ENCODE results near the gene PHF21A. TPM values are rescaled to one million over a fixed set of nuclear protein-coding genes. Genes with fewer than 3 reads are reported as not detected.
A peak's percentile ranks its signal among the peaks of the same experiment; 100 is the strongest.

Gene PHF21A
- total and polyA plus RNA-seq, 2 of the 13 experiments (the other 11 are each of a cell fraction or from before 2014, with no cell fraction given): 4.1 to 34.6 TPM

DNA sequence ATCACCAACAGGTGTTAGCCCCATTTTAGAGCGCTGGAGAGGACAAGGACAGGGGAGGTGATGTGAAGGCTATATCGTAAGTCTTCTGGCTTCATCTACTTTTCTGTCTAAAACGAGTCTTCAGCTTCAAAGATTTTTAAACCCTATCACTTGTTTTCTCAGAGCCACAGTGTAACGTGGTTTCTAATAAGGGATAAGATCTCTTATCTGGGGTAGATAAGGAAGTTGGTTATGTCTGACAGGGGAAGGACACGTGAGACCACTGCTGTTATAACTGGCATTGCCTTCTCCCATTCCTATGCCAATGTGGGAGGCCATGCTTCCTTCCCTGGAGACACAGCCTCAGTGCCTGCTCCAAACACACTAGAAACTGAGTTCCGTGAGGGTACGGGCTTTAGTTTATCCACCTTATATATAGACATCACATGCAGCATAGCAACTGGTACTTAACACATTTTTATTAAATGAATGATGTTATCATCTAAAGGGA lies 159.5 kb downstream of the PHF21A start (continued):
- TF ChIP-seq, protein P1, sequence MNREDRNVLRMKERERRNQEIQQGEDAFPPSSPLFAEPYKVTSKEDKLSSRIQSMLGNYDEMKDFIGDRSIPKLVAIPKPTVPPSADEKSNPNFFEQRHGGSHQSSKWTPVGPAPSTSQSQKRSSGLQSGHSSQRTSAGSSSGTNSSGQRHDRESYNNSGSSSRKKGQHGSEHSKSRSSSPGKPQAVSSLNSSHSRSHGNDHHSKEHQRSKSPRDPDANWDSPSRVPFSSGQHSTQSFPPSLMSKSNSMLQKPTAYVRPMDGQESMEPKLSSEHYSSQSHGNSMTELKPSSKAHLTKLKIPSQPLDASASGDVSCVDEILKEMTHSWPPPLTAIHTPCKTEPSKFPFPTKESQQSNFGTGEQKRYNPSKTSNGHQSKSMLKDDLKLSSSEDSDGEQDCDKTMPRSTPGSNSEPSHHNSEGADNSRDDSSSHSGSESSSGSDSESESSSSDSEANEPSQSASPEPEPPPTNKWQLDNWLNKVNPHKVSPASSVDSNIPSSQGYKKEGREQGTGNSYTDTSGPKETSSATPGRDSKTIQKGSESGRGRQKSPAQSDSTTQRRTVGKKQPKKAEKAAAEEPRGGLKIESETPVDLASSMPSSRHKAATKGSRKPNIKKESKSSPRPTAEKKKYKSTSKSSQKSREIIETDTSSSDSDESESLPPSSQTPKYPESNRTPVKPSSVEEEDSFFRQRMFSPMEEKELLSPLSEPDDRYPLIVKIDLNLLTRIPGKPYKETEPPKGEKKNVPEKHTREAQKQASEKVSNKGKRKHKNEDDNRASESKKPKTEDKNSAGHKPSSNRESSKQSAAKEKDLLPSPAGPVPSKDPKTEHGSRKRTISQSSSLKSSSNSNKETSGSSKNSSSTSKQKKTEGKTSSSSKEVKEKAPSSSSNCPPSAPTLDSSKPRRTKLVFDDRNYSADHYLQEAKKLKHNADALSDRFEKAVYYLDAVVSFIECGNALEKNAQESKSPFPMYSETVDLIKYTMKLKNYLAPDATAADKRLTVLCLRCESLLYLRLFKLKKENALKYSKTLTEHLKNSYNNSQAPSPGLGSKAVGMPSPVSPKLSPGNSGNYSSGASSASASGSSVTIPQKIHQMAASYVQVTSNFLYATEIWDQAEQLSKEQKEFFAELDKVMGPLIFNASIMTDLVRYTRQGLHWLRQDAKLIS (CRISPR knock-in tag; IDR thresholded peaks at IDR 0.05): no peak
- no peak for TF ChIP-seq DNMT1 (CRISPR knock-in tag; IDR thresholded peaks at IDR 0.05)
- no peak for TF ChIP-seq ZBTB7A (CRISPR knock-in tag; IDR thresholded peaks at IDR 0.05)
- TF ChIP-seq RARA (CRISPR knock-in tag; IDR thresholded peaks at IDR 0.05): no peak
- no peak for TF ChIP-seq NR3C1 (CRISPR knock-in tag; IDR thresholded peaks at IDR 0.05)
- no peak for TF ChIP-seq MED1 (CRISPR knock-in tag; IDR thresholded peaks at IDR 0.05)
- TF ChIP-seq ZNF121 (CRISPR knock-in tag; IDR thresholded peaks at IDR 0.05): no peak

DNA sequence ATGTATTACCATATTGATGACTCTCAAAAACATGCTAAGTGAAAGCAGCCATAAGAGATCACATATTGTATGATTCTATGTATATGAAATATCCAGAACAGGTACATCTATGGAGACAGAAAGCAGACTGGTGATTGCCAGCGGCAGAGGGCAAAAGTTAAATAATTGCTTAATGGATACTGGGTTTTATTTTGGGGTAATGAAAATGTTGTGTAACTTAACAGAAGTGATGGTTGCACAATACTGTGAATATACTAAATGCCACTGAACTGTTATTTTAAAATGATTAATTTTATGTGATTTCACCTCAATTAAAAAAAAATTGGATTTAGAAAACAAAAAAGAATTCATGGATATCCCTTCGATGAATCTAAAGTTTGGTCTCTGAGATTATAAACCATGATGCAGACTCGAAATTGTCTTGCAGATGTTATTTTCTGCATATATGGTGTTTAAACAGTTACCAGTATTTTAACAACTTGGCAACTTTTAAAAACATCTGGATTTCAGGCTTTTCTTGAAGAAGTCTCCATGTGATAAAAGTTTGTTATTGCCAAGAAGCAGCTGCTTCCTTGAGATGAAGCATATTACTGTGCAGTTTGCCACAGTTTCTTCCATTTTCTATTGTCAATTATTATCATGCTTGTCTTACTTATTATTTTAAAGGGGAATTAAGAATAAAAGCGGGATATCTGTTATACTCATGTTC lies 160.7 kb downstream of the PHF21A start:
- WGBS (ENCODE audit: low lambda C conversion rate): 92% methylated on average over 4 of the region's 4 CpGs
- POLR2A ChIA-PET: no interaction called here
- FAIRE-seq (no peak), DNase-seq (ENCODE audit: low spot score) (no peak), ATAC-seq (no peak)
- in situ Hi-C loops (cut with HindIII; ENCODE audit: extremely low pct_ligation_motif_present, low pct_unique_long_range_greater_than_20kb): no loop called here
- Histone ChIP-seq H3K79me2 (ENCODE audit: insufficient read depth, low read length) (no peaks in the 10 kb centered on the region), H3K9ac (ENCODE audit: insufficient read depth, low read depth, low read length) (no peak overlapping the region), H4K20me1 (ENCODE audit: insufficient read depth, low read length) (peaks cover 4% of the 10 kb centered on the region), H3K36me3 (replicated peaks in 1 of 2; ENCODE audit: control insufficient read depth in 1 of 2, insufficient read depth in 2 of 2, low read length in 2 of 2) (peaks cover 4 to 5% of the 10 kb centered on the region in 2 experiments; a peak in 4 of 5 replicates), H3K4me1 (ENCODE audit: insufficient read depth, low read length) (no peaks in the 10 kb centered on the region), H2AFZ (ENCODE audit: low read length) (no peak overlapping the region), H3K4me2 (ENCODE audit: low read depth, low read length) (no peak overlapping the region), H3K27me3 (ENCODE audit: control insufficient read depth in 1 of 2, insufficient read depth in 2 of 2, low read length in 2 of 2) (no peaks in the 10 kb centered on the region), H3K9me3 (ENCODE audit: low read length) (peaks cover 7% of the 10 kb centered on the region; the same call in 1 of the 2 replicates), H3K27ac (ENCODE audit: extremely low read length, insufficient read depth, low read length) (no peak overlapping the region), H3K4me3 (replicated peaks in 1 of 3; ENCODE audit: insufficient read depth in 1 of 3, low read depth in 2 of 3, low read length in 3 of 3) (no peak overlapping the region)
- no TSS peak for BruUV-seq (replicated peaks)
- CTCF ChIA-PET (ENCODE audit: low intra/inter-chr PET ratio, low total read pairs): no interaction called here
- intact Hi-C loops (cut with micrococcal nuclease; ENCODE audit: unreplicated experiment): no loop called here
- no peak for TF ChIP-seq YY1 (IDR thresholded peaks at IDR 0.05; ENCODE audit: insufficient read depth, insufficient replicate concordance, low read depth, low read length)
- TF ChIP-seq, protein P2, sequence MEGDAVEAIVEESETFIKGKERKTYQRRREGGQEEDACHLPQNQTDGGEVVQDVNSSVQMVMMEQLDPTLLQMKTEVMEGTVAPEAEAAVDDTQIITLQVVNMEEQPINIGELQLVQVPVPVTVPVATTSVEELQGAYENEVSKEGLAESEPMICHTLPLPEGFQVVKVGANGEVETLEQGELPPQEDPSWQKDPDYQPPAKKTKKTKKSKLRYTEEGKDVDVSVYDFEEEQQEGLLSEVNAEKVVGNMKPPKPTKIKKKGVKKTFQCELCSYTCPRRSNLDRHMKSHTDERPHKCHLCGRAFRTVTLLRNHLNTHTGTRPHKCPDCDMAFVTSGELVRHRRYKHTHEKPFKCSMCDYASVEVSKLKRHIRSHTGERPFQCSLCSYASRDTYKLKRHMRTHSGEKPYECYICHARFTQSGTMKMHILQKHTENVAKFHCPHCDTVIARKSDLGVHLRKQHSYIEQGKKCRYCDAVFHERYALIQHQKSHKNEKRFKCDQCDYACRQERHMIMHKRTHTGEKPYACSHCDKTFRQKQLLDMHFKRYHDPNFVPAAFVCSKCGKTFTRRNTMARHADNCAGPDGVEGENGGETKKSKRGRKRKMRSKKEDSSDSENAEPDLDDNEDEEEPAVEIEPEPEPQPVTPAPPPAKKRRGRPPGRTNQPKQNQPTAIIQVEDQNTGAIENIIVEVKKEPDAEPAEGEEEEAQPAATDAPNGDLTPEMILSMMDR (CRISPR knock-in tag; IDR thresholded peaks at IDR 0.05): no peak
- peak; percentile 37; the same call in 1 of the 2 replicates for TF ChIP-seq CEBPB (IDR thresholded peaks at IDR 0.05; ENCODE audit: borderline replicate concordance, low read depth, low read length)
- TF ChIP-seq, protein P3, sequence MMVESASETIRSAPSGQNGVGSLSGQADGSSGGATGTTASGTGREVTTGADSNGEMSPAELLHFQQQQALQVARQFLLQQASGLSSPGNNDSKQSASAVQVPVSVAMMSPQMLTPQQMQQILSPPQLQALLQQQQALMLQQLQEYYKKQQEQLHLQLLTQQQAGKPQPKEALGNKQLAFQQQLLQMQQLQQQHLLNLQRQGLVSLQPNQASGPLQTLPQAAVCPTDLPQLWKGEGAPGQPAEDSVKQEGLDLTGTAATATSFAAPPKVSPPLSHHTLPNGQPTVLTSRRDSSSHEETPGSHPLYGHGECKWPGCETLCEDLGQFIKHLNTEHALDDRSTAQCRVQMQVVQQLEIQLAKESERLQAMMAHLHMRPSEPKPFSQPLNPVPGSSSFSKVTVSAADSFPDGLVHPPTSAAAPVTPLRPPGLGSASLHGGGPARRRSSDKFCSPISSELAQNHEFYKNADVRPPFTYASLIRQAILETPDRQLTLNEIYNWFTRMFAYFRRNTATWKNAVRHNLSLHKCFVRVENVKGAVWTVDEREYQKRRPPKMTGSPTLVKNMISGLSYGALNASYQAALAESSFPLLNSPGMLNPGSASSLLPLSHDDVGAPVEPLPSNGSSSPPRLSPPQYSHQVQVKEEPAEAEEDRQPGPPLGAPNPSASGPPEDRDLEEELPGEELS (CRISPR knock-in tag; IDR thresholded peaks at IDR 0.05): no peak
- TF ChIP-seq U2AF1 (optimal IDR thresholded peaks at IDR 0.05; ENCODE audit: low read depth, low read length): no peak
